HepG2 (cell line): ENCODE measurements around the gene CD3D. TPM values are rescaled to one million over a fixed set of nuclear protein-coding genes. Genes with fewer than 3 reads are reported as not detected.
A peak's percentile ranks its signal among the peaks of the same experiment; 100 is the strongest.

Source experiments
- BCL6 ChIP-seq: IDR thresholded peaks from 2 replicates; pipeline ENCODE4 v1.6.1; 2016; ENCODE audit warnings: missing genetic modification reagents, missing compliant biosample characterization
- E2F2 ChIP-seq: sonication (generic); formaldehyde crosslinking; IDR thresholded peaks from 2 replicates; pipeline ENCODE4 v1.4.0; 2020; ENCODE audit warnings: missing genetic modification reagents, borderline replicate concordance
- MTA3 ChIP-seq: sonication (generic); formaldehyde crosslinking; IDR thresholded peaks from 2 replicates; pipeline ENCODE4 v1.4.0; 2020; ENCODE audit warnings: missing genetic modification reagents
- NFKB2 ChIP-seq: sonication (generic); formaldehyde crosslinking; IDR thresholded peaks from 2 replicates; pipeline ENCODE4 v1.4.0; 2020; ENCODE audit warnings: missing genetic modification reagents, borderline replicate concordance
- POLR2AphosphoS5 ChIP-seq: IDR thresholded peaks from 2 replicates; pipeline ENCODE4 v1.6.1; 2012; ENCODE audit warnings: low read depth, low read length
- RERE ChIP-seq: IDR thresholded peaks from 2 replicates; pipeline ENCODE4 v1.6.1; 2016; ENCODE audit warnings: low read depth, missing genetic modification reagents, missing compliant biosample characterization
- SAFB2 ChIP-seq: sonication (generic); formaldehyde crosslinking; IDR thresholded peaks from 2 replicates; pipeline ENCODE4 v1.5.1; 2020; ENCODE audit warnings: missing genetic modification reagents, low read depth, mild to moderate bottlenecking, borderline replicate concordance
- SOX13 ChIP-seq, 3 experiments: fragments of 450-650 bp in 1 of 3; sonication (generic) in 1 of 3; formaldehyde crosslinking in 1 of 3; IDR thresholded peaks in 2 of 3; conservative IDR thresholded peaks in 1 of 3; 2 replicates each; pipeline versions ENCODE4 v1.5.0 to v1.6.1; 2016 to 2020; ENCODE audit warnings: antibody characterized with exemption in 1 of 3, mild to moderate bottlenecking in 1 of 3, missing compliant biosample characterization in 1 of 3, missing genetic modification reagents in 1 of 3, moderate library complexity in 1 of 3
- SP5 ChIP-seq: IDR thresholded peaks from 2 replicates; pipeline ENCODE4 v1.6.1; 2016; ENCODE audit warnings: low read depth, borderline replicate concordance
- TBX2 ChIP-seq: sonication (generic); formaldehyde crosslinking; IDR thresholded peaks from 2 replicates; pipeline ENCODE4 v1.5.0; 2020; ENCODE audit warnings: missing genetic modification reagents, mild to moderate bottlenecking, borderline replicate concordance
- ZNF263 ChIP-seq: sonication (generic); formaldehyde crosslinking; IDR thresholded peaks from 2 replicates; pipeline ENCODE4 v1.4.0; 2020; ENCODE audit warnings: missing genetic modification reagents
- ZNF503 ChIP-seq: sonication (generic); formaldehyde crosslinking; IDR thresholded peaks from 2 replicates; pipeline ENCODE4 v1.4.0; 2020; ENCODE audit warnings: missing genetic modification reagents
- ZNF597 ChIP-seq: sonication (generic); formaldehyde crosslinking; IDR thresholded peaks from 2 replicates; pipeline ENCODE4 v1.5.0; 2020; ENCODE audit warnings: missing genetic modification reagents
- ZNF672 ChIP-seq: sonication (generic); formaldehyde crosslinking; IDR thresholded peaks from 2 replicates; pipeline ENCODE4 v1.8.1; 2022; ENCODE audit warnings: missing genetic modification reagents
- ZNF747 ChIP-seq: sonication (generic); formaldehyde crosslinking; IDR thresholded peaks from 2 replicates; pipeline ENCODE4 v1.8.1; 2023; ENCODE audit warnings: missing genetic modification reagents, mild to moderate bottlenecking, borderline replicate concordance
- ZNF773 ChIP-seq: sonication (generic); formaldehyde crosslinking; IDR thresholded peaks from 2 replicates; pipeline ENCODE4 v1.4.0; 2020; ENCODE audit warnings: missing genetic modification reagents, borderline replicate concordance
- polyA plus RNA-seq, 8 experiments: library from polyadenylated mRNA; depleted of rRNA in 3 of 8; stranded (reverse) in 7 of 8; unstranded in 1 of 8; fragments of >200 nt; fragmentation: Illumina TruSeq in 4 of 8; extraction: Trizol in 4 of 8; gene quantifications; 2 replicates each; pipeline versions ENCODE4 v1.2.1 to v1.2.3, GENCODE V29; 2011 to 2016; ENCODE audit warnings: low read depth in 4 of 8, missing spikeins in 1 of 8, mixed read lengths in 1 of 8; ENCODE audit not compliant: insufficient read depth in 1 of 8
- total RNA-seq, 5 experiments: library from RNA; depleted of rRNA; stranded (reverse); fragments of >200 nt; fragmentation: Illumina TruSeq; extraction: Trizol; gene quantifications; 2 replicates each; pipeline ENCODE4 v1.2.3, GENCODE V29; 2016; ENCODE audit warnings: low read depth in 1 of 5

CD3D gene
- total and polyA plus RNA-seq, 2 of the 13 experiments (the other 11 are each of a cell fraction or from before 2014, with no cell fraction given), result 0.66 to 6.6 TPM

GRCh38 chr11:118314988-118315411 lies 27.5 kb downstream of the CD3D start (continued):
- TF ChIP-seq SOX13 (IDR thresholded peaks at IDR 0.05), result no peak
- peak in 1 of 2 experiments; percentile 33; a peak in 1 of 4 replicates for TF ChIP-seq SOX13 (CRISPR knock-in tag; conservative IDR thresholded peaks at IDR 0.05 in 1 of 2, IDR thresholded peaks at IDR 0.05 in 1 of 2)
- TF ChIP-seq SAFB2 (CRISPR knock-in tag), result no peak
- peak; percentile 52 for TF ChIP-seq SP5 (CRISPR knock-in tag)
- TF ChIP-seq BCL6, result 0 out of 2 replicates have a peak, but pooled peaks have one; percentile 16
- no peak for TF ChIP-seq ZNF263 (CRISPR knock-in tag)
- no peak for TF ChIP-seq ZNF773 (CRISPR knock-in tag)
- TF ChIP-seq ZNF747 (CRISPR knock-in tag), result no peak
- no peak for TF ChIP-seq NFKB2 (CRISPR knock-in tag)
- TF ChIP-seq E2F2 (CRISPR knock-in tag), result no peak
- TF ChIP-seq POLR2AphosphoS5, result no peak
- TF ChIP-seq TBX2, result peak; percentile 95
- no peak for TF ChIP-seq ZNF672 (CRISPR knock-in tag)
- peak; percentile 88; the same call in 1 of the 2 replicates for TF ChIP-seq RERE (CRISPR knock-in tag)
- TF ChIP-seq MTA3 (CRISPR knock-in tag), result no peak
- TF ChIP-seq ZNF597 (CRISPR knock-in tag), result no peak
- peak; percentile 78; the same call in 1 of the 2 replicates for TF ChIP-seq ZNF503 (CRISPR knock-in tag)
- TF ChIP-seq, all 625 proteins: peak for 33
